NCI-H2227 (cell line): Measurements from ENCODE around the gene KRTAP19-8.

ENCODE experiments used
- DNase-seq: peaks from one replicate; lab custom pipeline; 2025; ENCODE audit not compliant: unreplicated experiment; lab: John Stamatoyannopoulos, UW

Gene KRTAP19-8

DNA sequence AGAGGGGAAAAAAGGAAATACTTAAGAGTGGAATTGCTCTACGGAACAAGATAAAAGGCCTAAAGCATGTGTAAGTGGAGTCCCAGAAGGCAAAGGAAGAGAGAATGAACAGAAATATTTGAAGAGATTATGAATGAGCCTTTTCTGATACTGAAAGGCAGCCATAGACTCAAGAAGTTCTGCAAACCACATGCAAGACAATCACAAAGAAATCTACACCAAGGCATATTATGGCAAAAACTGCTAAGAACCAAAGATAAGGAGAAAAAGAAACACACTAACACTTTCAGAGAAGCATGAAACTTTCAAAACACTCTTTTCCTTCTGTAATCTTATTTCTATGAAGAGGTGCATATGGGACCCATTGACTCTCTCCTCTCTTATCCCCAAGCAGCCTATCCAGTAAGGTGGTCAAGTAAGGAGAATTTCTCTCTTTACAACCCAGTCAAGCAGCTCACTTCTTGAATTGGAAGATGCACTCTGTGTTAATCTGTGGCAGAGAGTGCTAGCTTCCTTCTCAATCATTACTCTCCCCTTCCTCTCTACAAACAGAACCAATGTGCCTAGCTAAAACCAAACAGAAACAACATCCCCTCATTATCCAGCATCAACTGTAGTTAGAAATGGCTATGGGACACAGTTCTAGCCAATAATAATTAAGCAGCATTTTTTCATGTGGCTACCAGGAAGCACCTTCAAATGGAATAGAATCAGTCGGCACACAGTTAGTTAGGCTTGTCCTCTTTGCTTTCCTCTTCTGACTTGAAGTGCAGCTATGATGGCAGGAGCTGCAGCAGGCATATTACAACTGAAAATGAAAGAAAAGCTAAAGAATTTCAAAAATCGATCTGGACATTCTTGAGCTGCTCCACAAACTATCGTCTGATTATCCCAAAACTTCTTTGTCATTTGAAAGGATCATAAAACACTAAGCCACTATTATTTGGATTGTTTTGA lies 25.9 kb downstream of the KRTAP19-8 start:
- no peak for DNase-seq

DNA sequence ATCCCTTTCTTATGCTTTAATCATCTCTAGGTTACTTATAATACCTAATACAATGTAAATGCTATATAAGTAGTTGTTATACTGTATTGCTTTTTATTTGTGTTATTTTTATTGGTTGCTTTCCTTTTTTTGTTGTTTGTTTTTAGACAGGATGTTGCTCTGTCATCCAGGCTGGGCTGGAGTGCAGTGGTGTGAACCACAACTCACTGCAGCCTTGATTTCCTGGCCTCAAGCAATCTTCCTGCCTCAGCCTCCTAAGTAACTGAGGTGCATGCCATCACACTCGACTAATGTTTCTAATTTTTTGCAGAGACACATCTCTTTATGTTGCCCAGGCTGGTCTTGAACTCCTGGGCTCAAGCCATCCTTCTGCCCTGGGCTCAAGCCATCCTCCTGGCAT lies 26.9 kb downstream of the KRTAP19-8 start:
- DNase-seq, result no peak

DNA sequence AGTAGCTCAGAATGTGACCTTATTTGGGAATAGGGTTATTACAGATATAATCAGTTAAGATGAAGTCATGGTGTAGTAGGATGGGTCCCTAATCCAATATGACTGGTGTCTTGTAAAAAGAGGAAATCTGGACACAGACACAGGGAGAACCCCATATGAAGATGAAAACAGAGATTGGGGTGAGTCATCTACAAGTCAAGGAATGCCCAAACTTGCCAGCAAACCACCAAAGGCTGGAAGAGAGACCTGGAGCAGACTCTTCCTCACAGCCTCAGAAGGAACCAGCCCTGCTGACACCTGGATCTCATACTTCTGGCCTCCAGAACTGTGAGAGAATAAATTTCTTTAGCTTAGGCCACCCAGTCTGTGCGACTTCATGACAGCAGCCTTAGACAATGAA lies 29.9 kb downstream of the KRTAP19-8 start:
- DNase-seq, result no peak

DNA sequence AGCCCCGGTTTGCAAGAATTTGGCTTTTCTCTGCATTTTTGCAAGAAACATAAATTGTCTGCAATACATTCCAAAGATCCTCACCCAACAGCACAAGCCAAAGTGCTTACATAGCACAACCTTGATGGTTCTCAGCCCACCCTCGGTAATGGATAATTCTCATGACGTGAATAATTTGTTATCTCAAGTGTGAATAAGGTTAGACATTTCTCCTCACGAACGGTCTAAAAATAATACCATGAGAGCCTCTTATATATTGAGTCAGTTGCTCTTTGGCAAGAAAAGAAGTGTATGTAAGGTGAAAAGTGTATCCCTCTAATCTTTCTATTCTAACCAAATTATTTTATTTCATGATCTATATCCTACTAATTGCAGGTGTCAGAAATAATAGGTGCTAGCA lies 33.3 kb downstream of the KRTAP19-8 start:
- no peak for DNase-seq

DNA sequence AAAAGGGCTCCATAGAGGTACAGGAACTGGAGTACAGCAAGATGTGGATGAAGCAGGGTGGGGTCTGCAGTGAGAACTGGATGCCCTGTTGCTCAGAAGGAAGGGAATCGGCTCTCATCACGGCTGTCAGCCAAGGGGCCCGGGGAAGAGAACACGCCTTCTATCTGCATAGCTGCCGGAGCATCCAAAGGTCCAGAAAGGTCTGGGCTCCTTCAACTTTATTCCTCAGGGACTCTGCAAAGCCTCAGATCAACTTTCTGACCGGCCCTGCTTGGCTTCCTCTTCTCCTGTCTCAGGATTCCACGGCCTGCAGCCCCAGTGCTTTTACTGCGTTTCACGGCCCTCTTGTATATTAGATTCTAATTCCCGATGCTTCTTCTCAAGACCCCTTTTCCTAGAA lies 34.8 kb downstream of the KRTAP19-8 start:
- no peak for DNase-seq

DNA sequence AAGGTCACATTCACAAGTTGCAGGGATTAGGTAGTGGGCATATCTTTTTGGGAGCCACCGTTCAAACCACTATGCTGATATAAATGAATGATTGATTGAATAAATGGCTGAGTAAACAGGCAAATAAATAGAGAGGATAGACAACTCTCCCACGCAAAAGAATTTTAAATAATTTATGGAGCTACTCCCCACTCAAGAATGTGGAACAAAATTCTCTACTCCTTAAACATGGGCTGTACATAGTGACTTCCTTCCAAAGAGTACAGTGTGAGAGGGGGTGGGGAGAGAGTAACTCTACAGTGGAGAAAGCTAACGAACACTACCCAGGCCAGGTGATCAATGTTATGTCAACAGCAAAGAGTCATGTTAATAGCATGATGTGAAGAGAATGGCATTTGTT lies 40.7 kb downstream of the KRTAP19-8 start:
- no peak for DNase-seq

DNA sequence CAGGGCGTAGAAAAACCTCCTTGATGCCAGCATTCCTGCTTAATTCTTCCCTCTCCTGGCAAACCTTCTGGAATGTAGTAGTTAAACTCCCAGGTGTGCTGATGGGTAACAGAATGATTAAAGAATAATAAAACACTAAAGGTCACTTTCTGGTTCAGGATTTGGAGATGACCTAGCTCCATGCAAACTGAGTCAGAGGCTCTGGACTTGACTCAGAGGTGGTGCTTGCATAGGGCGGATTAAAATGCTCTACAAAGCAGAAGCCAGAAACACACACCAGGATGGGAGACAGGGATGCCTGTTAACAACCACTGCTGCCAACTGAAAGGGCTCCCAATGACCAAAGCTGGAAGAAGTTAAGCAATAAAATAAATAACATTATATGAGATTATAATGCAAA lies 41.5 kb downstream of the KRTAP19-8 start:
- no peak for DNase-seq

DNA sequence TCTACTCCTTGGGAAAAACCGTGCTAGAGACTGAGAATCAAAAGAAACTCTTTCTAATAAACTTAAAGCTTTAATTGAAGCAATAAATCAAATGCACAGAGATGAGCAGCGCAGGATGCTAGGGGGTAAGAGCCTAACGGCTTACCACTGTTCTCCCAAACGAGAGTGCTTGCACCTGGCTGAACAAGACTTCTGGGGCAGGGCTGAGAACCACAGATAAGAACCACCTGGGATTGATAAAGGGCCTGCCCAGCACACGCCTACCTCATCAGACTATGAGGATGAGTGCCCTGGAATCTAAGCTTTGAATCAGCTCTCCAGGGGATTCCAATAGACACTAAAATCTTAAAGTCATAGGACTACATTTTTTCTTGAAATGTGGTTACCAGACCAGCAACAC lies 43.3 kb downstream of the KRTAP19-8 start:
- DNase-seq, result no peak

DNA sequence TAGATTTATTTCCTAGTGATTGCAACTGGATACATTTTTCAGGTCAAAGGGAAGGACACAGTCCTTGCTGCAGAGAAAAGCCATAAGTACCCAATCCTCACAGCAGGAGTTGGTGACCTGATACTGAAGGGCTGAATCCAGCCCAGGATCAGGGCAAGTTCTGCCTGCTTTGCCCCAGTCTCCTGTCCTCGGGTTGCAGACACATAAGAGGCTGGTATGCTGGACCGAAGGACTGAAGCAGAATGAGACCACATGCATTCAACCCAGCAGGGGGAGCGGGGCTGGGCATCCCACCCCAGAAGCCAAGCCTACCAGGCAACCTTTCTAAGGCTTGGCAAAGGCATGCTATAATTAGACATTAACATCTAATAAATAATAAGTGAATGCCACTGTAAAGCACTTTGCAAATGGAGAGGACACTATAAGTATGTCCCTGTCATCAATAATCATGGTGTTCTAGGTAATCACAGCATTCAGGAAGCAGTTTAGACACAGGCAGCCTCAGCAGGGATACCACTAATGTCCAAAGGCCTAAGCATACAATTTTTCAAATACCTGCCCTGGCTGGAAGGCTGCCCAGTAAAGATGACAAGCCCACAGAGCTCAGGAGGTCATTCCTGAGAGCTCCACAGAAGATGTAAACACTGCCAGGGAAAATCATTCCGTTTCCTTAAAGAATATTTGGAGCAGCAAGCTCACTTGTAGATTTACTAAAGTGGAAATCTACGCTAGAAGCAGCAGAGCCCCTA lies 47.6 kb downstream of the KRTAP19-8 start:
- peak; percentile 76 for DNase-seq

DNA sequence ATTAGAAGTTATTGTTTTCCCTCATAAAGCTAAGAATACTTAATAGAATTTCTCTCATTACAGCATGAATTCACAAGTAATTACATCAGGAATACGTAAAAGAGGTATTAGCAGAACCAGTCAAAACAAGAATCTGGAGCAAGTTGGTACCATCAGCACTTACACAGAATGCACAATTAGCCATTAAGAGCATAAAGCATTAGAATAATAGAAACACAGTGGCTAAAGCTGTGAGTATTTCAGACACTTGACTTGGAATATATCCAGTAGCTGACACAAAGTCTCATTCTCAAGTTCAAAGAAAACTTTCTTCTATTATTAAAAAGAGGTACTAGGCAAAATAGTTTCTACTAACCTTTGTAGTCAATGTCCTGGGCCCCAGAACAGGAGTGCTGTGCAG lies 49.6 kb downstream of the KRTAP19-8 start:
- no peak for DNase-seq
